Spleen (tissue), 11 donors: ENCODE measurements around the gene ORAI3. TPM values are rescaled to one million over a fixed set of nuclear protein-coding genes. Genes with fewer than 3 reads are reported as not detected.

Source experiments
- DNase-seq: peaks from one replicate; pipeline ENCODE4 v3.0.0-alpha.2; 2020
- H3K27ac ChIP-seq, 8 donors: fragments of 200-600 bp; sonication (generic) in 7 of 8; 1 replicate in 4 of 8; 2 replicates in 4 of 8; pipeline versions ENCODE4 v1.5.0 to v1.8.0; 2016 to 2021; ENCODE audit warnings: inconsistent platforms in 4 of 8, mild to moderate bottlenecking in 4 of 8, moderate library complexity in 1 of 8
- H3K27me3 ChIP-seq, 7 donors: fragments of 200-600 bp; sonication (generic) in 6 of 7; replicated peaks in 1 of 7; 1 replicate in 4 of 7; 2 replicates in 3 of 7; pipeline versions ENCODE4 v1.5.0 to v1.8.0; 2016 to 2021; ENCODE audit warnings: inconsistent platforms in 3 of 7, mild to moderate bottlenecking in 1 of 7
- H3K36me3 ChIP-seq, 6 donors: fragments of 200-600 bp; sonication (generic) in 5 of 6; 1 replicate in 4 of 6; 2 replicates in 2 of 6; pipeline versions ENCODE4 v1.5.0 to v1.8.0; 2016 to 2021; ENCODE audit warnings: inconsistent platforms in 2 of 6
- H3K4me1 ChIP-seq, 6 donors: fragments of 200-600 bp; sonication (generic) in 5 of 6; 1 replicate in 3 of 6; 2 replicates in 3 of 6; pipeline versions ENCODE4 v1.5.0 to v1.8.0; 2016 to 2021; ENCODE audit warnings: inconsistent platforms in 3 of 6
- H3K4me3 ChIP-seq, 8 donors: fragments of 200-600 bp; sonication (generic) in 7 of 8; 1 replicate in 4 of 8; 2 replicates in 4 of 8; pipeline versions ENCODE4 v1.5.0 to v1.8.0; 2016 to 2021; ENCODE audit warnings: inconsistent platforms in 4 of 8, mild to moderate bottlenecking in 4 of 8, moderate library complexity in 2 of 8
- H3K9me3 ChIP-seq, 8 donors: fragments of 200-600 bp; sonication (generic) in 7 of 8; 1 replicate in 4 of 8; 2 replicates in 4 of 8; pipeline versions ENCODE4 v1.5.0 to v1.8.0; 2016 to 2021; ENCODE audit warnings: inconsistent platforms in 4 of 8
- POLR2A ChIP-seq, 3 donors: fragments of 450-650 bp; IDR thresholded peaks; one replicate each; pipeline ENCODE4 v1.5.1; 2017; ENCODE audit warnings: antibody characterized with exemption in 3 of 3, mild to moderate bottlenecking in 1 of 3
- POLR2AphosphoS5 ChIP-seq, 3 donors: sonication (generic); formaldehyde crosslinking; IDR thresholded peaks; one replicate each; pipeline ENCODE4 v1.5.1; 2017; ENCODE audit warnings: antibody characterized with exemption in 3 of 3
- WGBS, 5 donors: extraction: QIAGEN DNeasy Blood & Tissue Kit in 3 of 5; methylation state at CpG; one replicate each; pipeline versions ENCODE4 v1.1.5 to v1.1.7; 2013 to 2018; 5-methylcytosine and 5-hydroxymethylcytosine counted together
- intact Hi-C: fragments of 100-400 bp; cut with DNase I; formaldehyde crosslinking; loops from one replicate; pipeline ENCODE4 v1.15.0; 2023; ENCODE audit warnings: low total_unique reads
- polyA plus RNA-seq, 3 donors: library from polyadenylated mRNA; stranded (reverse); fragments of 200-250 nt; gene quantifications; one replicate each; pipeline ENCODE4 v1.2.1, GENCODE V29; 2013
- total RNA-seq, 7 donors: library from RNA; depleted of rRNA in 3 of 7; stranded (reverse); fragments of >200 nt in 3 of 7; fragmentation: NEBNext Ultra II Directional in 4 of 7; extraction: Animal tissue kit (Norgen Biotek cat#: 25700) in 4 of 7; gene quantifications; one replicate each; pipeline versions ENCODE4 v1.1.0 to v1.2.1, GENCODE V29; 2016 to 2021
- TF ChIP-seq, protein P1 (sequence below), 11 experiments: fragments of 200-600 bp in 7 of 11; fragments of 450-650 bp in 4 of 11; sonication (generic) in 4 of 11; IDR thresholded peaks in 8 of 11; conservative IDR thresholded peaks in 3 of 11; 1 replicate in 7 of 11; 2 replicates in 4 of 11; pipeline versions ENCODE4 v1.4.0 to v1.8.0; 2016 to 2021; ENCODE audit warnings: antibody characterized with exemption in 11 of 11, inconsistent platforms in 4 of 11, mild to moderate bottlenecking in 1 of 11
- donor health status: healthy with polysubstance abuse.
- donor health status: DM: no; HTN: no; CAD: no; lungs with moderate emphysema.
- donor health status: DM: no; HTN: no; CAD: no.
- donor health status: Bipolar disorder and iron deficiency.
- donor health status: healthy.
- donor health status: DM: no; HTN: no; CAD: no.
- donor health status: DM: yes; HTN: yes; CAD: no.

Gene ORAI3
- total and polyA plus RNA-seq, 10 donors, result 20.7 to 44.8 (median 26.3) TPM

DNA sequence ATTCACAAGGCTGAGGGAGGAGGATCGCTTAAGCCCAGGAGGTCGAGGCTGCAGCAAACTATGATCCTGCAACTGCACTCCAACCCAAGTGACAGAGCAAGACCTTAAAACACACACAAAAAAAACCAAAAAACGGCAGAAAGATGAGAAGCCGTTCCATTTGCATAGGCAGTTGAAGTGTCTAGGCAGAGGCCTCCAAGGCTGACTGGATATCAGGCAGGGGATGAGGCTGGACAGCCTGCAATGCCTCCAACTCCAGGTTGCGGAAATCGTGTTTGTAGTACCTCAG lies 27.5 kb upstream of the ORAI3 start:
- Histone ChIP-seq H3K27ac (peak overlapping the region; percentile 49 to 99 (median 96)), H3K27me3 (no peaks in the 10 kb centered on the region), H3K9me3 (no peaks in the 10 kb centered on the region), H3K4me3 (peak overlapping the region; percentile 47 to 95 (median 78)), H3K36me3 (peaks cover 0 to 10% (median 0%) of the 10 kb centered on the region in 6 donors), H3K4me1 (peaks cover 7 to 43% (median 22%) of the 10 kb centered on the region in 6 donors)
- TF ChIP-seq POLR2A (IDR thresholded peaks at IDR 0.05) (no peak), POLR2AphosphoS5 (IDR thresholded peaks at IDR 0.05) (no peak)
- TF ChIP-seq, protein P1, sequence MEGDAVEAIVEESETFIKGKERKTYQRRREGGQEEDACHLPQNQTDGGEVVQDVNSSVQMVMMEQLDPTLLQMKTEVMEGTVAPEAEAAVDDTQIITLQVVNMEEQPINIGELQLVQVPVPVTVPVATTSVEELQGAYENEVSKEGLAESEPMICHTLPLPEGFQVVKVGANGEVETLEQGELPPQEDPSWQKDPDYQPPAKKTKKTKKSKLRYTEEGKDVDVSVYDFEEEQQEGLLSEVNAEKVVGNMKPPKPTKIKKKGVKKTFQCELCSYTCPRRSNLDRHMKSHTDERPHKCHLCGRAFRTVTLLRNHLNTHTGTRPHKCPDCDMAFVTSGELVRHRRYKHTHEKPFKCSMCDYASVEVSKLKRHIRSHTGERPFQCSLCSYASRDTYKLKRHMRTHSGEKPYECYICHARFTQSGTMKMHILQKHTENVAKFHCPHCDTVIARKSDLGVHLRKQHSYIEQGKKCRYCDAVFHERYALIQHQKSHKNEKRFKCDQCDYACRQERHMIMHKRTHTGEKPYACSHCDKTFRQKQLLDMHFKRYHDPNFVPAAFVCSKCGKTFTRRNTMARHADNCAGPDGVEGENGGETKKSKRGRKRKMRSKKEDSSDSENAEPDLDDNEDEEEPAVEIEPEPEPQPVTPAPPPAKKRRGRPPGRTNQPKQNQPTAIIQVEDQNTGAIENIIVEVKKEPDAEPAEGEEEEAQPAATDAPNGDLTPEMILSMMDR (IDR thresholded peaks at IDR 0.05 in 8 of 11, conservative IDR thresholded peaks at IDR 0.05 in 3 of 11), result no peak
- WGBS, 5 donors, result 27 to 31% (median 29%) methylated on average over 6 of the region's 6 CpGs
- DNase-seq, result no peak
- intact Hi-C loops, result loop anchor here (2.0 kb wide), 1 partner anchor 77 kb away; no protein-coding TSS in a partner anchor

DNA sequence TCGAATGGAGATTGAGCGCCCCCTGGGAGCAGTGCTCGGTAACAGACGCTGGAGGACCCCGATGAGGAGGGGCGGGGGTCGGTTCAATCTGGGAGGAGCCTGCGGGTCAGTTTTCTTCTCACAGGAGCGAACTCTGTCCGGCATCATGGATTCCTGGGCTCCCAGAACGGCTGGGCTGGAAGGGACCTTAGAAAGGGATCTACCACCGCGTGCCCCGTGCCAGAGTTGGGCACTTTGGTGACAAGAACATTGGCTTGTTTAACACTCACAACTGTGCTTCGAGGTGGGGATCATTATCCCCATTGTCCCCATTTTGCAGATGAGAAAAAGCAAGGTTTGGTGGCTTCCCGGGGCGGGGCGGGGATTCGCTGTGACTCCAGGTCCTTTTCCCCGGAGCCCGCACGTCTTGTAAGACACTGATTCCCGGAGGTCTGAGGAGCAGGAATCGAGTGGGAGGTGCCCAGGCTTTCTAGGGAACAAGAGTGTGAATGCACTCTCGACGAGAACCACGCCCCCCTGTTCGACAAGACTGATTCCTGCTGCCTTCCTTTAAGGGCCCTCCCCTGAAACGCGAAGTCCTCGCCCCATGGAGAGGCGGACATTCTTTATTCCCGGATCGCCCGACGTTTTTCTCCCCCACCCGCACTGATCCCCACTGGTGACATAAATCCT lies 27.0 kb upstream of the ORAI3 start:
- intact Hi-C loops, result loop anchor here (2.0 kb wide), 1 partner anchor 77 kb away; no protein-coding TSS in a partner anchor
- WGBS, 5 donors, result 0 to 1% (median 1%) methylated on average over 31 to 37 of the region's 37 CpGs

DNA sequence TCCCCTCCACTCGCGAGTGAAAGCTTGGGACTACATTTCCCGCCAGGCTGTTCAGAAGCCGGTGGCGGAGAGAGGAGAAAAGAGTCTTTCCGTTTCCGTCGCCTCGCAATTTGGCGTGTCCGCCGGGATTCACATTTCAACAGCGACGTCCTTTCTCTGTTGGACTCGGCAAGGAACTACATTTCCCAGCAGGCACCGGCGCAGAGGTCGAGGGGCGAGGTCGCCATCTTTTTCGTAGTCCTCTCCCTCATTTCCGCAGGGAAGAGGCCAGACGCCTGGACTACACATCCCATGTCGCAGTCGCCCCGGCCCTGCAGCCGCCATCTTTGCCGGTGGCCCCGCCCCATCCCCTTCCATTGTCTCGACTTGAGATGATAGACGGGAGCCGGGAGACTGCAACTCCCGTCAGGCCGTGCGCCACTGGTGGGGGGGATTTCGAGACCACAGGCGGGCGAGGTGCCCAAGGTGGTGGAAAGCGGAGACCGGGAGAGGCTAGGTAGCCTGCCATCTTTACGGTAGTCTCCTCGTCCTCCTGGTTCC lies 26.4 kb upstream of the ORAI3 start:
- Histone ChIP-seq H3K9me3 (no peaks in the 10 kb centered on the region), H3K4me3 (peak overlapping the region; percentile 47 to 95 (median 78)), H3K36me3 (peaks cover 0 to 21% (median 4%) of the 10 kb centered on the region in 6 donors), H3K27ac (peak overlapping the region; percentile 89 to 99 (median 96)), H3K27me3 (no peaks in the 10 kb centered on the region), H3K4me1 (peaks cover 7 to 45% (median 22%) of the 10 kb centered on the region in 6 donors)
- WGBS, 5 donors, result 0 to 1% (median 0%) methylated on average over 30 to 42 of the region's 42 CpGs
- peak; percentile 100 for DNase-seq
- peak; percentile 74 to 87 (median 86) for TF ChIP-seq POLR2AphosphoS5 (IDR thresholded peaks at IDR 0.05)
- TF ChIP-seq POLR2A (IDR thresholded peaks at IDR 0.05), result peak in 1 of 3 donors; percentile 88
- TF ChIP-seq, protein P1 (IDR thresholded peaks at IDR 0.05 in 8 of 11, conservative IDR thresholded peaks at IDR 0.05 in 3 of 11), result peak in 1 of 11 experiments; percentile 5
- intact Hi-C loops, result no loop called here

More for the DNA sequence above, 27.0 kb upstream of the ORAI3 start:
- Histone ChIP-seq H3K4me3 (peak overlapping the region; percentile 47 to 95 (median 78)), H3K27me3 (no peaks in the 10 kb centered on the region), H3K9me3 (no peaks in the 10 kb centered on the region), H3K36me3 (peaks cover 0 to 15% (median 1%) of the 10 kb centered on the region in 6 donors), H3K4me1 (peaks cover 7 to 45% (median 22%) of the 10 kb centered on the region in 6 donors), H3K27ac (peak overlapping the region; percentile 49 to 99 (median 96))
- peak; percentile 25 to 52 (median 36) for TF ChIP-seq POLR2AphosphoS5 (IDR thresholded peaks at IDR 0.05)
- TF ChIP-seq POLR2A (IDR thresholded peaks at IDR 0.05), result no peak
- TF ChIP-seq, protein P1 (IDR thresholded peaks at IDR 0.05 in 8 of 11, conservative IDR thresholded peaks at IDR 0.05 in 3 of 11), result peak; percentile 79 to 96 (median 92)
- peak; percentile 96 for DNase-seq

DNA sequence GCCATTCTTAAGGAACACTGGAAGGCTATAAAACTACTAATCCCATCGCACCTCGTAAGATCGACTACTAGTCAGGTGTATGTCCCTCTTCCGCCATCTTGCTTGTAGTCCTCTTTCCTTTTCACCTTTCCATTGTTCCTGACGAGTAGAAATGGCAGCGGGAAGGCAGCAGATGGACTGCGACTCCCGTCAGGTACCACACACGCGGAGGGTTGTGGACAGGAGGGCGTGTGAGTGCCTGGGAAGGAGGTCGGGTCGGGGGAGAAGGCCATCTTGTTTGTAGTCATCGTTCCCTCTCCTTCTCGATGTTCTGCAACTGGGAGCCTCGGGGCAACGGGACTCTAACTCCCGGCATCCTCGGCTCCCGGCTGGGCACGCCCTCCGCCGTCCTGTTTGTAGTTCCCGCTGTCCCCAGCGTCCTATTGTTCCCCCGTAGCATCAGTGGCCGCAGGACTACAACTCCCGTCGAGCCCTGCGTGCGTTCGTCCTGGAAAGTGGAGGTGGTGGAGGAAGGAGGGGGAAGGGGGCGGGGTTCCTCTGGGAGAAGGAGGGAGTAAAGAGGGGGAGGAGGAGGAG lies 25.8 kb upstream of the ORAI3 start:
- Histone ChIP-seq H3K4me3 (peak overlapping the region; percentile 47 to 95 (median 78)), H3K27me3 (no peaks in the 10 kb centered on the region), H3K4me1 (peaks cover 7 to 45% (median 22%) of the 10 kb centered on the region in 6 donors), H3K9me3 (no peaks in the 10 kb centered on the region), H3K36me3 (peaks cover 0 to 26% (median 5%) of the 10 kb centered on the region in 6 donors), H3K27ac (peak overlapping the region; percentile 89 to 99 (median 96))
- WGBS, 5 donors, result 0 to 1% (median 0%) methylated on average over 32 to 33 of the region's 33 CpGs
- peak; percentile 88 to 96 (median 91) for TF ChIP-seq POLR2AphosphoS5 (IDR thresholded peaks at IDR 0.05)
- peak in 1 of 3 donors; percentile 6 for TF ChIP-seq POLR2A (IDR thresholded peaks at IDR 0.05)
- TF ChIP-seq, protein P1 (IDR thresholded peaks at IDR 0.05 in 8 of 11, conservative IDR thresholded peaks at IDR 0.05 in 3 of 11), result peak in 2 of 11 experiments; percentile 8 to 16
- peak; percentile 99 for DNase-seq
- intact Hi-C loops, result no loop called here
